ENCODE data around the gene HOXB3.
A peak's percentile ranks its signal among the peaks of the same experiment; 100 is the strongest.

The HOXB3 gene

DNA sequence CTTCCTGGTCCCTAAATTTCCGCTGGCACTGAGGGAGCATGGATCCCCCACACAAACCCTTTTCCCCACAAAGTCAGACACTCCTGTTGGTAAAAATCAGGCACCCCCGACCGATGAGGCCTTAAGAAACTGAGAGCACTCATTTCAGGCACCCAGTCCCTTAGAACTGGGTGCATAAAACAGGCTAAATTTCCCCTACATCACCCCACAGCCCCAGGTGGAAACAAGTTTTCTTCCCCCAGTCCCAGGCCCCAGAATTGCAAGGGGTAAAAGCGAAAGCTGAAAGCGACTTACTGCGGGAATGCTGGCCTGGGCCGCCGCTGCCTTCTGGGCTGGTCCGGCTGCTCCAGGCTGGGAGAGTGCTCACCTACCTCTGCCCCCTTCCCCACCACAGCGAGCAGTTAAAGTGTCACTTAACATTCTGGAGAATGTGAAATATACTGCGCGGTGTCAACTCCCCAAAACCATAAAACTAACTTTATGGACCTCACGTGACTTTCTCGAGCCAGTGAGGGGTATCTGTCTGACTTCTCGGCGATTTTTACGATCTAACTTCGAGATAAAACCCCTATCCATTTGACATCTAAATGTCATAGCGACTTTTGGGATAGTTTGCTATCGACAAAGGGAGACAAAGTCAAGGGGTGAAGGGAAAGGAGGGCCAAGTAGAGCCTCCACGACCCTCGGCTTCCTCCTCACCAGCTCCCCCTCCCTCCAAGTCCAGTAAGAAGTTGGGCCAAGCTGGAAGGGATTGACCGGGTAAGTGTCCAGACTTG is at the start of gene HOXB3 (continued):
- TF ChIP-seq ZBTB6 (tag by site-specific recombination; IDR thresholded peaks at IDR 0.05) (peak; percentile 93), ZNF311 (tag by site-specific recombination; IDR thresholded peaks at IDR 0.05; ENCODE audit: borderline replicate concordance) (no peak), ZNF549 (tag by site-specific recombination; IDR thresholded peaks at IDR 0.05) (no peak), ZNF133 (tag by site-specific recombination; IDR thresholded peaks at IDR 0.05) (no peak), ZNF16 (tag by site-specific recombination; IDR thresholded peaks at IDR 0.05; ENCODE audit: low read depth) (no peak), BCL11B (tag by site-specific recombination; IDR thresholded peaks at IDR 0.05; ENCODE audit: low read depth) (peak; percentile 89), ZNF514 (tag by site-specific recombination; IDR thresholded peaks at IDR 0.05) (no peak), PRDM2 (tag by site-specific recombination; IDR thresholded peaks at IDR 0.05; ENCODE audit: borderline replicate concordance) (no peak), ZBTB7A (tag by site-specific recombination; IDR thresholded peaks at IDR 0.05; ENCODE audit: low read depth) (no peak), ZNF391 (tag by site-specific recombination; IDR thresholded peaks at IDR 0.05; ENCODE audit: borderline replicate concordance, low read depth) (peak; percentile 67), GLIS1 (tag by site-specific recombination; IDR thresholded peaks at IDR 0.05) (peak; percentile 86), ZBTB26 (tag by site-specific recombination; optimal IDR thresholded peaks at IDR 0.05) (peak; percentile 25), EGR2 (tag by site-specific recombination; IDR thresholded peaks at IDR 0.05; ENCODE audit: low read depth) (no peak), MZF1 (tag by site-specific recombination; IDR thresholded peaks at IDR 0.05; ENCODE audit: borderline replicate concordance) (peak; percentile 98), ZNF837 (tag by site-specific recombination; IDR thresholded peaks at IDR 0.05) (no peak), ZNF19 (tag by site-specific recombination; IDR thresholded peaks at IDR 0.05; ENCODE audit: low read depth) (no peak), KLF1 (tag by site-specific recombination; IDR thresholded peaks at IDR 0.05) (peak; percentile 60), KLF8 (tag by site-specific recombination; IDR thresholded peaks at IDR 0.05) (peak; percentile 72), YY2 (tag by site-specific recombination; IDR thresholded peaks at IDR 0.05) (no peak), ZNF221 (tag by site-specific recombination; IDR thresholded peaks at IDR 0.05; ENCODE audit: borderline replicate concordance) (no peak), ZNF580 (tag by site-specific recombination; IDR thresholded peaks at IDR 0.05) (peak; percentile 96), KLF7 (tag by site-specific recombination; IDR thresholded peaks at IDR 0.05; ENCODE audit: borderline replicate concordance) (peak; percentile 80; the same call in 1 of the 2 replicates), OVOL3 (tag by site-specific recombination; IDR thresholded peaks at IDR 0.05) (peak; percentile 93)
- TF ChIP-seq, protein P1, sequence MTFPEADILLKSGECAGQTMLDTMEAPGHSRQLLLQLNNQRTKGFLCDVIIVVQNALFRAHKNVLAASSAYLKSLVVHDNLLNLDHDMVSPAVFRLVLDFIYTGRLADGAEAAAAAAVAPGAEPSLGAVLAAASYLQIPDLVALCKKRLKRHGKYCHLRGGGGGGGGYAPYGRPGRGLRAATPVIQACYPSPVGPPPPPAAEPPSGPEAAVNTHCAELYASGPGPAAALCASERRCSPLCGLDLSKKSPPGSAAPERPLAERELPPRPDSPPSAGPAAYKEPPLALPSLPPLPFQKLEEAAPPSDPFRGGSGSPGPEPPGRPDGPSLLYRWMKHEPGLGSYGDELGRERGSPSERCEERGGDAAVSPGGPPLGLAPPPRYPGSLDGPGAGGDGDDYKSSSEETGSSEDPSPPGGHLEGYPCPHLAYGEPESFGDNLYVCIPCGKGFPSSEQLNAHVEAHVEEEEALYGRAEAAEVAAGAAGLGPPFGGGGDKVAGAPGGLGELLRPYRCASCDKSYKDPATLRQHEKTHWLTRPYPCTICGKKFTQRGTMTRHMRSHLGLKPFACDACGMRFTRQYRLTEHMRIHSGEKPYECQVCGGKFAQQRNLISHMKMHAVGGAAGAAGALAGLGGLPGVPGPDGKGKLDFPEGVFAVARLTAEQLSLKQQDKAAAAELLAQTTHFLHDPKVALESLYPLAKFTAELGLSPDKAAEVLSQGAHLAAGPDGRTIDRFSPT (tag by site-specific recombination; IDR thresholded peaks at IDR 0.05): peak; percentile 96
- TF ChIP-seq, protein P2, sequence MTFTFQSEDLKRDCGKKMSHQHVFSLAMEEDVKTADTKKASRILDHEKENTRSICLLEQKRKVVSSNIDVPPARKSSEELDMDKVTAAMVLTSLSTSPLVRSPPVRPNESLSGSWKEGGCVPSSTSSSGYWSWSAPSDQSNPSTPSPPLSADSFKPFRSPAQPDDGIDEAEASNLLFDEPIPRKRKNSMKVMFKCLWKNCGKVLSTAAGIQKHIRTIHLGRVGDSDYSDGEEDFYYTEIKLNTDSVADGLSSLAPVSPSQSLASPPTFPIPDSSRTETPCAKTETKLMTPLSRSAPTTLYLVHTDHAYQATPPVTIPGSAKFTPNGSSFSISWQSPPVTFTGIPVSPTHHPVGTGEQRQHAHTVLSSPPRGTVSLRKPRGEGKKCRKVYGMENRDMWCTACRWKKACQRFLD (tag by site-specific recombination; IDR thresholded peaks at IDR 0.05): no peak
- TF ChIP-seq, protein P3, sequence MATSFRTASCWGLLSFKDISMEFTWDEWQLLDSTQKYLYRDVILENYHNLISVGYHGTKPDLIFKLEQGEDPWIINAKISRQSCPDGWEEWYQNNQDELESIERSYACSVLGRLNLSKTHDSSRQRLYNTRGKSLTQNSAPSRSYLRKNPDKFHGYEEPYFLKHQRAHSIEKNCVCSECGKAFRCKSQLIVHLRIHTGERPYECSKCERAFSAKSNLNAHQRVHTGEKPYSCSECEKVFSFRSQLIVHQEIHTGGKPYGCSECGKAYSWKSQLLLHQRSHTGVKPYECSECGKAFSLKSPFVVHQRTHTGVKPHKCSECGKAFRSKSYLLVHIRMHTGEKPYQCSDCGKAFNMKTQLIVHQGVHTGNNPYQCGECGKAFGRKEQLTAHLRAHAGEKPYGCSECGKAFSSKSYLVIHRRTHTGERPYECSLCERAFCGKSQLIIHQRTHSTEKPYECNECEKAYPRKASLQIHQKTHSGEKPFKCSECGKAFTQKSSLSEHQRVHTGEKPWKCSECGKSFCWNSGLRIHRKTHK (tag by site-specific recombination; IDR thresholded peaks at IDR 0.05): no peak

Data from HEK293 (cell line).